ENCODE data around the gene AKAP3.
A peak's percentile ranks its signal among the peaks of the same experiment; 100 is the strongest.

The AKAP3 gene

GRCh38 chr12:4648501-4649357, at the start of gene AKAP3, which contains the start of gene NDUFA9:
TSS of gene AKAP3 (minus strand) at chr12:4649051. CDS start at chr12:4638196, 10,855 bp downstream.
TSS of gene NDUFA9 (plus strand) at chr12:4649114. CDS start at chr12:4649127, 13 bp downstream.
- DNase-seq: peak; percentile 81

GRCh38 chr12:4690760-4691159, 41.9 kb upstream of the AKAP3 start:
- no peak for DNase-seq

- no peak for DNase-seq
Measured at GRCh38 chr12:4685317-4685716, 36.5 kb upstream of the AKAP3 start.

DNA sequence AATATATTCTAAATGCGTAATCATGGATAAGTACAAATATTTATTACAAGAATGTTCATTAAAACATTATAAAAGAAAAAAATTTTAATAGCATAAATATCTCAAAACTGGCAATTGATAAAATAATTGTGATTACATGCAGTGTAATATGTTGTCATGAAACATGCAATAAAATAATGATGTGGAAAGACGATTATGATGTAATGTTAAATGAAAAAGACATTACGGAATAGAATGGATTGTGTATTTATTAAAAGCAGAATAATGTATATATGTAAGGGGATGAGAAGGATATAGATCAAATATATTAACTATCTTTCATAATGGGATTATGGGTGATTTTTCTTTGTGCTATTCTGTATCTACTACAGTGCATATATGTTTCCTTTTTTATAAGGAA, 32.9 kb upstream of the AKAP3 start:
- DNase-seq: no peak

DNA sequence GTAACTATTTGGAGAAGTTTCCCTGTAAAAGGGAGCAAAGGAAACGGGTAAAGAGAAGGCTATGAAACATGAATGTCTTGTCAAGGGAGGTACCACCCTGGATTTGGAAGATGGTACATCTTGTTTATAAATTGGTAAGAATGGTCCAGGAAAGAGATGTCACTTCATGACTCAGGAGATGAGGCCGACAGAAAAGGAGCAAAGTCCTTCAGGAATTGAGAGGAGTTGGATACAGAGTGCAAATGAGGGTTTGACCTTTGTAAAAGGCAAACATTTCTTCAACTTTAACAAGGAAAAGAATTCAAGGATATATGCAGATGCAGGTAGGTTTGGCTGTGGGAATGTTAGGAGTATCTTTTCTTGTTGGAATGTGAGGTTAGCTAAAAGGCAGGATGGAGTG, 30.9 kb upstream of the AKAP3 start:
- no peak for DNase-seq

DNA sequence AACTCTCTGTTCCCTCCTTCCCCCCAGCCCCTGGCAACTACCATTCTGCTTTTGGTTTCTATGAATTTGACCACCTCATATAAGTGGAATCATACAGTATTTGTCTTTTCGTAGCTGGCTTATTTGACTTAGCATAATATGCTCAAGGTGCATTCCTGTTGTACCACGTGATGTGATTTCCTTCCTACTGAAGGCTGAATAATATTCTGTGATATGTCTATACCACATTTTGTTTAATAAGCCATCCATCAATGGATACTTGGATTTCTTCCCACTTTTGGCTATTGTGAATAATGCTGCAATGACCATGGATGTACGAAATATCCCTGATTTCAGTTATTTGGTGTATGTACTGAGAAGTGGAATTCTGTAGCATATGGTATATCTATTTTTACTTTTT, 16.4 kb upstream of the AKAP3 start:
- DNase-seq: no peak

DNA sequence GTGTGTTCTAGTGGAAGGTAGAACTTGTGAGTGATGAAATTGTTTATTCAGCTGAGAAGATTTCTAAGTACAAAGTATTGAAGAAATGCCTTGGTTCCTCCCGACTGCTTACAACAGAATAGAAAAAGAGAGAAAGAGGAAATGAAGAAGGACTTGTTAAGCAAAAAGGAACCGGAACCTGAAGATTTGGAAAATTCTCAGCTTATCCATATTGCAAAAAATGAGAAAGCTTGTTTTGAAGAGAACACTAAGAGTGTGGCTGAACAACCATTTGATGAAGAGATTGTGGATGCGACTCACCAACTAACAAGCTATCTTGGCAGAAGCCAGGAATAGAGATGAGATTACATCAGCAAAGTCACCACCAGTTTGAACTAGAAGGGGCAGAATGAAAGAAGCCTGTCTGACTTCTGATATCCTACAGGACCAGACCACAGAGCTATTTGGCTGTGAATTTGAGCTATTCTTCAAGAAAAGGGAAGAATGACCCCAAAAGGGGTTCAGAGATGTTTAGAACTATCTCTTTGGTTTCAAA, 15.2 kb upstream of the AKAP3 start:
- DNase-seq: no peak

DNA sequence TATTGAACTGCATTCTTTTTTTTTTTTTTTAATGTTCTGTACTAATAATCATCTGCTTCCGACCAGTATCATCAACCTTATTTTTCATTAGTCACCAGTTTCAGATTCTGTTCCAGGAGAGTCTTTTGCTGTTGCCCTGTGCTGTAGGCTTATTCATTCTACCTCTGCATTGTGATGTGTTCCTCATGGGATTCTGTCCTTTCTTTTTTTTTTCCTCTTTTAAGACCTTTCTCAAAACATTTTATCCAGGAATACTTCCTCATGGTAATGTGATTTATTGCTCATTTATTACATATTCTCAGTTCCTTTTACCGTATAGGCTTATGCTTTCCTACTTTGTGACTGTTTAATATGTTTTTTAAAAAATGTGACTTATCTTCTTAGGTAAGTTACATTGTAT, 4.8 kb upstream of the AKAP3 start:
- no peak for DNase-seq

DNA sequence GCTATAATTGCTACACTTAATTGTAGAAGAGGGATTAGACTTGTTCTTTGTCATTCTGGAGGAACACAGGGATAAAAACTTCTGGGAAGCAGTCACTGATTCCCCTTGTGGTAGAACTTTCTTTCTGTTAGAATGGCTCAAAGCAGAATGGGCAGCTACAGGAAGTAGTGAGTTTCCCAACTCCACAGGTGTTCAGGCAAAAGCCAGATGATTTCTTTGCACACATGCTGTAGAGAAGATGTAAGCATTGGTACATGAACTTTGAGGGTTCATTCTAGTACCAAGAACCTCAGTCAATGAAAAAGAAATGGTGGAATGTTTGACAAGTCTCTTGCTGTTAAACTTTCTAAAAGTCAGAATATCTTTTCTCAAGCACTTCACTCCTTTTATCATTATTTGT, 4.4 kb upstream of the AKAP3 start:
- DNase-seq: no peak

- no peak for DNase-seq
Measured at GRCh38 chr12:4649358-4649661, 459 bp upstream of the AKAP3 start.

DNA sequence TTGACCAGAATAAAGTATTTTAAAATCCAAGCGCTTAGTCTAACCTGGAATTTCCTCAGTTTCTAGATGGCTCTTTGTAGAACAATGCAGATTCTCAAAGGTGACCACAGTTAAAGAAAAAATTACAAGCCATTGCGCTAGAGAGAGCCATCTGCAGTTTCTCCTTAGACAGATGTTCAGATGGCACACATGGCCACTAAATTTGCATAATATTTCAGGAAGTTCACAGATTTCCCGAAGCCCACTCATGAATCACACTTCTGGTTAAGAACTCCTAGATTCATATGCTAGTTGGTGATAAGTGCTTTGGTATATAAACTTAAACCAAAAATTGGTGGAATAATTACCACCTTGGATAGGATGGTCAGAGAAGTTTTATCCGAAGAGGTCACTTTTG, 749 bp downstream of the AKAP3 start:
- DNase-seq: no peak

GRCh38 chr12:4645023-4645422, 3.8 kb downstream of the AKAP3 start:
- DNase-seq: no peak

- no peak for DNase-seq
Measured at GRCh38 chr12:4643747-4644146, 5.1 kb downstream of the AKAP3 start.

- DNase-seq: no peak
Measured at GRCh38 chr12:4630262-4630661, 18.6 kb downstream of the AKAP3 start.

- DNase-seq: no peak
Measured at GRCh38 chr12:4628406-4628805, 20.4 kb downstream of the AKAP3 start.

DNA sequence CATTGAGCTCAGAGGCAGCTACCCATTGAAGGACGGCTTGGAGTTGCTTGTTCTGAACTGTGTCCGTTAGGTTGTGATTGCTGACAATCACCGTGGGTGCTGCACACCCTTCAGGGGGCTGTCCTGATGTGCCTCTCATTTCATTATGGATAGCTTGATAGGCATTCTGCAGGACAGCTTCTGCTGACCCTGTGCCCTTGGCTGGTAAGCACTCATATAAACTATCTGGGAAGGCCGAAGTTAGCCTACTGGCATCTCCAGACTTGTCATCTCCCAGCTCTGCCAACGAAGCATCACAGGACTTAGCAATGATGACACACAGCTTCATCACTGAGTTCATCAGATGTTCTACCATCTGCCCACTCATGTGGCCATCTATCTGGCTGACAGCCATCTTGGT, 22.3 kb downstream of the AKAP3 start:
- no peak for DNase-seq

- no peak for DNase-seq
Measured at GRCh38 chr12:4621511-4621910, 27.3 kb downstream of the AKAP3 start.

GRCh38 chr12:4615667-4616066, 33.2 kb downstream of the AKAP3 start:
- no peak for DNase-seq

DNA sequence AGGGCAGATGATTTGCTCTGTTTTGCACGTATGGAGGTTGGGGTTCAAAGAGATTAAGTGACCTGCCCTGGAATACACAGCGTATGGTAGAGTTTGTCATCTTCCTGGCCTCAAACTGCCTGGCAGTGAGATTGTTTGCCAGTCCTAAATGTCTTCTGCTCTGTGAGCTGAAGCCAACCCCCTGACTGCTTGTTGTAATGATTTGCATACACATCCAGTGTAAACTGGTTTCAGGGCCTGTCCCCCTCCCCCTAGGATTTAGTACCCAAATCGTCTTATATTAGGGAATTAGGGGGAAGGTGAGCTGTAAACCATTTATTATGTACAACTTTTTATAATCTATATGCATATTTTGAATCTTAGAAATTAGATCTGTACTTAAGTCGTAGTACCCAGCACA, 38.4 kb downstream of the AKAP3 start:
- no peak for DNase-seq

- no peak for DNase-seq
Measured at GRCh38 chr12:4609071-4609470, 39.8 kb downstream of the AKAP3 start.

- no peak for DNase-seq
Measured at GRCh38 chr12:4607056-4607455, 41.8 kb downstream of the AKAP3 start.

DNA sequence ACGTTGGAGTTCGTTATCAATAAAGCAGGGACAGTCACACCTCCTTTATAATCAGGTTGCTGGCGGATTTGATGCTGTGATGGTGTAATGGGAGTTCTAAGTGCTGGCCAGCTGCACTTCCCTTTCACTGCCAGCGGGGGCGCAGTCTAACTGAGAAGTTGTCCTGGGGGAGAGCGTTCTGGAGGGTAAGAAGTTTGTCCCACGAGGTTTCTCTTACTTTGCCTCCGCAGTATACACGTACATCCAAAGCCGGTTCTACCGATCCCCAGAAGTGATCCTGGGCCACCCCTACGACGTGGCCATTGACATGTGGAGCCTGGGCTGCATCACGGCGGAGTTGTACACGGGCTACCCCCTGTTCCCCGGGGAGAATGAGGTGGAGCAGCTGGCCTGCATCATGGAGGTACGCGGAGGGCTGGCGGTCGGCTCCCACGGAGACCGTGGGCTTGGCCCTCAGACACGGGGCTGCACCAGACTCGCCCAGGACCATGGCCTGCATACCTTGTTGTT, 44.1 kb downstream of the AKAP3 start:
- peak; percentile 80 for DNase-seq

DNA sequence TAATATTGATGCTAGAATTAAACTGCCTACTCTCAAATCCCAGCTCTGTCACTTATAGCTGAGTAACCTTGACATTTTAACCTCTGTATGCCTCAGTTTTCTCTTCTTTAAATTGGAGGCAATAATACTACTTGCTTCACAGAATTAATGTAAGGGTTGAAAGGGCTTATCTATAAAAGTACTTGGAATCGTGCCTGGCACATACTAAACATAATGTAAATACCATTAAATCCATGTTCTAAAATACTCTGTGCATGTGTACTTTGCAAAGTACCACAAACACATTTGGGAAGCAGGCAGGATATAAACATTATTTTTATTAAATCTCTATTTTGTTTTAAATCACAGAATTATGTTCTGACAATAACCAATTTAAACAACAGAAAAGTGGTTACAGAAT, 44.9 kb downstream of the AKAP3 start:
- no peak for DNase-seq

DNA sequence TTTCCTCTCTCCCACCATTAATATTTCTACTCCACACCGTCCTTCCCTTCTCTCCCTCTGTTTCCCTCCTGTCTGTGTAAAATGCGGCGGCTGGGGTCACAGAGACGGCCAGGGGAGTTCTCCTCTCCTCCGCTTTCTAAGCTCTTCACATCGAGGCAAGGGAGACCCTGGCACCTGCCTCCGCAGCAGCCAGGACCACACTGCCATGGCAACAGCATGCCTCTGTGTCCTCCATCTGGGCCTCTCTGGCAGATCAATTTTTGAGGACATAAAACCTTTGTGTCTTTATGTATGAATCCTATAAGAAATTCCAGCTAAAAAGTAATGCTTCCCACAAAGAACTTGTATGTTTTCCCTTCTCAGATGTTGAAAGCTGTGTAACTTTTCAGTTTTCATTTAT, 45.4 kb downstream of the AKAP3 start:
- no peak for DNase-seq

DNA sequence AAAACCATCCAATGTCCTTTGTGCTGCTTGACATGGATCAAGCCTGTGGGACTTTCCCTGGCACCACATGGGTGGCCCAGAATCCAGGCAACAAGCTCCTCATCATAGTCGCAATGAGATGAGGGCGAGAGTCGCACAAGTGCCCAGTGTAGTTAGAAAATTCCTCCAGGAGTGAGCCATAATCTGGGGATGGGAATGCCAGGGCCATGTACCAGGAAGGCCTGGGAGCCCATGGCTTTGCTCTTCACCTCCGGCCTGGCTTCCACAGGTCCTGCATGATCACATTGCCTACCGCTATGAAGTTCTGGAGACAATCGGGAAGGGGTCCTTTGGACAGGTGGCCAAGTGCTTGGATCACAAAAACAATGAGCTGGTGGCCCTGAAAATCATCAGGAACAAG, 53.0 kb downstream of the AKAP3 start:
- DNase-seq: no peak

All from activated naive CD4-positive, alpha-beta T cell treated with Interleukin-2 at 50 U/mL for 16 hours (primary cell).